Ishikawa (cell line): ENCODE results near the gene LMAN1L.

Source experiments
- CEBPB ChIP-seq: IDR thresholded peaks from 2 replicates; pipeline ENCODE4 v1.6.1; 2012
- CREB1 ChIP-seq: IDR thresholded peaks from 2 replicates; pipeline ENCODE4 v1.6.1; 2012; ENCODE audit warnings: low read depth
- EGR1 ChIP-seq: IDR thresholded peaks from 2 replicates; pipeline ENCODE4 v1.6.1; 2012
- EP300 ChIP-seq: IDR thresholded peaks from 2 replicates; pipeline ENCODE4 v1.6.1; 2012; ENCODE audit warnings: borderline replicate concordance
- FOXM1 ChIP-seq: IDR thresholded peaks from 2 replicates; pipeline ENCODE4 v1.6.1; 2012; ENCODE audit warnings: low read depth, borderline replicate concordance
- MAX ChIP-seq: IDR thresholded peaks from 2 replicates; pipeline ENCODE4 v1.6.1; 2012
- NFIC ChIP-seq: IDR thresholded peaks from 2 replicates; pipeline ENCODE4 v1.6.1; 2012
- RAD21 ChIP-seq: IDR thresholded peaks from 2 replicates; pipeline ENCODE4 v1.6.1; 2012; ENCODE audit warnings: low read depth
- REST ChIP-seq: IDR thresholded peaks from 2 replicates; pipeline ENCODE4 v1.6.1; 2012; ENCODE audit warnings: low read depth, mild to moderate bottlenecking
- TAF1 ChIP-seq: IDR thresholded peaks from 2 replicates; pipeline ENCODE4 v1.6.1; 2012; ENCODE audit warnings: low read depth, mild to moderate bottlenecking
- TCF12 ChIP-seq: IDR thresholded peaks from 2 replicates; pipeline ENCODE4 v1.6.1; 2012; ENCODE audit warnings: low read depth
- TEAD4 ChIP-seq: IDR thresholded peaks from 2 replicates; pipeline ENCODE4 v1.6.1; 2012
- USF1 ChIP-seq: IDR thresholded peaks from 2 replicates; pipeline ENCODE4 v1.6.1; 2012
- YY1 ChIP-seq: IDR thresholded peaks from 2 replicates; pipeline ENCODE4 v1.6.1; 2012; ENCODE audit warnings: low read depth
- ZBTB7A ChIP-seq: IDR thresholded peaks from 2 replicates; pipeline ENCODE4 v1.6.1; 2012; ENCODE audit warnings: low read depth

The LMAN1L gene

GRCh38 chr15:74839526-74840395 lies 27.1 kb downstream of the LMAN1L start:
- no peak for TF ChIP-seq USF1
- no peak for TF ChIP-seq EGR1
- TF ChIP-seq CREB1: no peak
- TF ChIP-seq FOXM1: no peak
- TF ChIP-seq TAF1: no peak
- no peak for TF ChIP-seq REST
- TF ChIP-seq ZBTB7A: no peak
- no peak for TF ChIP-seq TCF12
- TF ChIP-seq CEBPB: no peak
- no peak for TF ChIP-seq NFIC
- TF ChIP-seq TEAD4: no peak
- TF ChIP-seq EP300: no peak
- TF ChIP-seq RAD21: no peak

- TF ChIP-seq ZBTB7A: no peak
- no peak for TF ChIP-seq REST
- TF ChIP-seq USF1: no peak
- no peak for TF ChIP-seq TEAD4
- TF ChIP-seq NFIC: no peak
- no peak for TF ChIP-seq TAF1
- no peak for TF ChIP-seq CREB1
- TF ChIP-seq YY1: no peak
- no peak for TF ChIP-seq FOXM1
- no peak for TF ChIP-seq EP300
- no peak for TF ChIP-seq CEBPB
Observed at GRCh38 chr15:74840851-74841775, 28.5 kb downstream of the LMAN1L start.

- TF ChIP-seq EGR1: no peak
- TF ChIP-seq YY1: no peak
Observed at GRCh38 chr15:74841891-74842373, 29.3 kb downstream of the LMAN1L start.

- TF ChIP-seq CEBPB: no peak
- TF ChIP-seq CREB1: no peak
- peak; percentile 23; the same call in 1 of the 2 replicates for TF ChIP-seq RAD21
- peak; percentile 82 for TF ChIP-seq NFIC
- TF ChIP-seq YY1: no peak
- no peak for TF ChIP-seq FOXM1
- no peak for TF ChIP-seq TEAD4
- 0 out of 2 replicates have a peak, but pooled peaks have one; percentile 7 for TF ChIP-seq EP300
- TF ChIP-seq ZBTB7A: peak; percentile 60
- TF ChIP-seq MAX: peak; percentile 96
- TF ChIP-seq TAF1: peak; percentile 67
- TF ChIP-seq USF1: peak; percentile 89
- TF ChIP-seq TCF12: peak; percentile 69
- TF ChIP-seq EGR1: peak; percentile 74; the same call in 1 of the 2 replicates
- TF ChIP-seq REST: peak; percentile 7; the same call in 1 of the 2 replicates
Observed at GRCh38 chr15:74842581-74843444, 30.2 kb downstream of the LMAN1L start, which contains the start of gene ULK3. Gene ULK3 (minus strand): TSS chr15:74843156. CDS start chr15:74843105, 51 bp downstream.
